GM19193 (cell line): Measurements from ENCODE around the gene SSTR4.

Experiments
- POLR2A ChIP-seq: IDR thresholded peaks from 4 replicates; pipeline ENCODE4 v1.6.1; 2011; ENCODE audit not compliant: insufficient read depth, insufficient read length; ENCODE audit errors: extremely low read depth

SSTR4 gene

DNA sequence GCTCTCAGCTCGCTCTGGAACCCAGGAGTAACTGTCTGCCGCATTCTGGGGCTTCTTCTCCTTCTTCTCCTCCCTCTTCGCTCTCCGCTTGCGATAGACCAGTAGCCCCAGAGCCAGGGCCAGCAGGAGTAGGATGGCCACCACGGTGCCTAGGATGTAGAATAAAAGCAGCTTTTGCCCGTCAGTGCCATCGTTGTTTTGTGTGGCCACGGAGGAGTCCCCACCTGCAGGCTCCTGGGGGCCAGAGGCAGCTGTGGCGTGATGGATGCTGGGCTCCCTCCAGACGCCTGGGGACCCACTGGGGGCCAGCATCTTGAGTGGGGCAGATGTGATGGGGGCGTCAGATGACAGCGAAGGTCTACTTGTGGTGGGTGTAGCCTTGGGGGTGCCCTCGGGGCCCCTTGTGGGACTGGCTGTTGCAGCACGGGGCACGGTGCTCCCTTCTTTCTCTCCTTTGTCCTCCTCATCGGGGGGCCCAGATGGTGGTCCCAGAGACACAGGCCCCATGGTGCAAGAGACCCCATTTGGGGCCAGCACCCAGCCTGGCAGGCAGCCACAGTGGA, 49.3 kb downstream of the SSTR4 start:
- no peak for TF ChIP-seq POLR2A

DNA sequence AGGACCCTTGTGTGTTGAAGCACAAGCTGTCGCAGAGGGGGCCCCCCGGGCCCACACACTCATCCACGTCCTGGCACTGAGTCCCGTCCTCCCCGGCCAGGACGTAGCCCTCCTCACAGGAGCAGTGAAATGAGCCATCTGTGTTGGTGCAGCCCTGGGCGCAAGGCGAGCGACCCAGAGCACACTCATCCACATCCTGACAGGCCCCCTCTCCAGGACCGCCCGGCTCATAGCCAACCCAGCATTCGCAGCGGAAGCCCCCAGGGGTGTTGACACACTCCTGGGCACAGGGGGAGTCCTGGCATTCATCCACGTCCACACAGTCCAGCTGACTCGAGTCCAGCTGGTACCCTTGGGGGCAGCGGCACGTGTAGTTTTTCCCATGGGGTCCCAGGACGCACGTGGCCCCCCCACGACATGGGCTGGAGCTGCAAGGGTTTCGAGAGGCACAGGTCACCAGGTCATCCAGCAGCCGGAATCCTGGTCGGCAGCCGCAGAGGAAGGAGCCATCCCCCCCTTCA, 49.8 kb downstream of the SSTR4 start:
- no peak for TF ChIP-seq POLR2A

GRCh38 chr20:23085436-23086055, 50.4 kb downstream of the SSTR4 start:
- no peak for TF ChIP-seq POLR2A

DNA sequence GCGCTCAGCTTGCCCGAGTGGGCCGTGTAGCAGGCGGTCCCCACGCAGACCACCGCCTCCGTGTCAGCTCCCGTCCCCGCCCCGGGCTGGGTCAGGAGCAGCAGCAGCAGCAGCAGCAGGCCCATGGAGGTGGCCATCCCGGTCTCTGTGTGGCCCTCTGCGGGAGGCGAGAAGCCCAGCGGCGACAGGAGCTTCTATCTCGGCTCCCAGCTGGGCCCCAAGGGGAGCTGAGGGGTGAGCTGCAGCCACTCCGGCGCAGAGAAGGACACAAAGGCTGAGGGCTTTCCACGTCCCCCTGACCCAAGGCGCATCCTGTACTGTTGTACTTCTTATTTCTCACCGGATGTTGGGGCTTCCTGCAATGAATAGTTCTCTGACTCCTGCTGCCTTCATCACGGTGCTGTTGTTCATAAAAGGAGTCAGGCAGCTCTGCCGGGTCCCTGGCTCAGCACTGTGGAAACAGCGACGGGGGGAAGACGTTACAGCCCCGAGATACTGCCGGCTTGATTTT, 51.0 kb downstream of the SSTR4 start, which contains the start of gene CD93:
TSS of gene CD93 (minus strand) at position 269 of the 511 bp plus-strand sequence. CDS start at position 137, 132 bp downstream.
- no peak for TF ChIP-seq POLR2A

- TF ChIP-seq POLR2A, result no peak
These were observed 51.9 kb downstream of the SSTR4 start for GRCh38 chr20:23086931-23087411.

DNA sequence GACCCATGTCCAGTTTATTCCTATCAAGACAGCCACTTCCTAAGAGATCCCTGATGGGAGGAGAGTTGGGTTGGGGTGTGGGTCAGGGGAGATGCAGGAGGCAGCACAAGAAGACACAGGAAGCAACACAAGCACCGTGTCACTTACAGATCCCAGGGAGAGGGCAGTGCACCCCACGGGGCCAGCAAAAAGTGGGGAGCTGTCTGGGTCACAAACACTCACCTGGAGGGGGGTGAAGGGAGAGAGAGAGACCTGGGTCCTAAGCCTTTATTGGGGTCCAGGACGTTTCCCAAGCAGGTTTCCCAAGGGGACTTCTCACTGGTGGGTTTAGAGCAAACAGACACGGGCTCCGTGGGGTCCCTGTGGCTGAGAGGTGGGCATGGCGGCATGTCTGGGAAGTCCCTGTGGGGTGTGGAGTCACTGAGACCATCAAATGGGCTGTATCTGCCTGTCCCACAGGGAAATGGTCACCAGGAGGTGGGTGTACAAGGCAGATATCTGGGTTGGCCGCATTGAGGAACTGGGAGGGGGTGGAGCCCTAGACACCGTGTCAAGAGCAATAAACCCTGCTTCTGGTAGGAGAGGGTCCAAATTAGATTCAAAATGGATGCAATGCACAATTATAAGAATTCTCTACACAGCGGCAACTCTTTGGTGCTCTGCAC, 52.6 kb downstream of the SSTR4 start:
- no peak for TF ChIP-seq POLR2A
